ENCODE results near the gene YLPM1.

Gene YLPM1

DNA sequence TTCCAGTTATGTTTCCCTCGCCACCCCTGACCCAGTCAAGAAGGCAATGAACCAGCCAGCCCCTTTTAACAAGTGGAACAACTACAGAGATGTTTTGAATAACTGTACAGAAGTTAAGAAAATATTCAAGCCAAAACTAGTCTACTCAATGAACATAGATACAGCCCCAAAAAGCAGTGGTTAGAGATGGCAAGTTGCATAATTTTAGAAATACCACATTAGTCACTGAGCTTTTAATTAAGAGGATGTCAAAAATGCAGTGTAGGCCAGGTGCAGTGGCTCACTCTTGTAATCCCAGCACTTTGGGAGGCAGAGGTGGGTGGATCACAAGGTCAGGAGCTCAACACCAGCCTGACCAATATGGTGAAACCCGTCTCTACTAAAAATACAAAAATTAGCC lies 85.7 kb downstream of the YLPM1 start:
- Histone ChIP-seq H3K27me3 (ENCODE audit: control insufficient read depth, insufficient read depth, low read length) (no peaks in the 10 kb centered on the region), H3K4me1 (ENCODE audit: control insufficient read depth, insufficient read depth, low read length) (peaks cover 31% of the 10 kb centered on the region), H3K4me2 (ENCODE audit: low read length) (no peak overlapping the region), H3K9ac (ENCODE audit: low read depth, low read length) (no peak overlapping the region), H3K4me3 (ENCODE audit: low read length) (no peak overlapping the region), H3K36me3 (ENCODE audit: insufficient read depth, low read length) (no peaks in the 10 kb centered on the region), H3K9me3 (replicated peaks; ENCODE audit: low read length) (no peaks in the 10 kb centered on the region)

GRCh38 chr14:74852922-74853530 lies 89.9 kb downstream of the YLPM1 start:
- no peak overlapping the region for H3K9ac ChIP-seq (ENCODE audit: low read depth, low read length)
- no peak overlapping the region for H3K4me3 ChIP-seq (ENCODE audit: low read length)

DNA sequence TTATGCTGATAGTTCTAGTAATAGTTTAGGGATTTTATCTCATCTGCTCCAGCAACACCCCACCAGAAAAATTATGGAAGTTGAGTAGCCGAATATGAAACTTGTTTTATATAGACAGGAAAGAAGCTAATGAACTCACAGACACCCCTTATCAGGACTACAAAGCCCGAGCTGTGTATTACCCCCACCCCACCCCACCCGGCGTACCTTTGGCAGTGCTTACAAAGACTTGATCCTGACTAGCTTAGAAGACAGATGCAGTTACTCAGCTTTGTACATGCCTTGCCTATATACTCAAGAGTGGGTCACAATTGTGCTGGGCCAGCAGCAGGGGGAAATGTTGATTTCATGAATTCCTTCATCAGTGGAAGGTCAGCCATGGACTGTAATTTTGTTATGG lies 90.5 kb downstream of the YLPM1 start:
- no peaks in the 10 kb centered on the region for H3K9me3 ChIP-seq (replicated peaks; ENCODE audit: low read length)
- no peak overlapping the region for H3K9ac ChIP-seq (ENCODE audit: low read depth, low read length)
- H3K27me3 ChIP-seq (ENCODE audit: control insufficient read depth, insufficient read depth, low read length) = no peaks in the 10 kb centered on the region
- peaks cover 12% of the 10 kb centered on the region for H3K4me1 ChIP-seq (ENCODE audit: control insufficient read depth, insufficient read depth, low read length)
- H3K36me3 ChIP-seq (ENCODE audit: insufficient read depth, low read length) = no peaks in the 10 kb centered on the region
- H3K4me3 ChIP-seq (ENCODE audit: low read length) = no peak overlapping the region
- no peak overlapping the region for H3K4me2 ChIP-seq (ENCODE audit: low read length)

More at GRCh38 chr14:74852922-74853530, 89.9 kb downstream of the YLPM1 start:
- Histone ChIP-seq H3K27me3 (ENCODE audit: control insufficient read depth, insufficient read depth, low read length) (no peaks in the 10 kb centered on the region), H3K4me1 (ENCODE audit: control insufficient read depth, insufficient read depth, low read length) (peaks cover 12% of the 10 kb centered on the region), H3K9me3 (replicated peaks; ENCODE audit: low read length) (no peaks in the 10 kb centered on the region), H3K4me2 (ENCODE audit: low read length) (peak overlapping the region; percentile 4), H3K36me3 (ENCODE audit: insufficient read depth, low read length) (no peaks in the 10 kb centered on the region)

GRCh38 chr14:74855021-74855420 lies 91.9 kb downstream of the YLPM1 start:
- no peak overlapping the region for H3K4me2 ChIP-seq (ENCODE audit: low read length)

DNA sequence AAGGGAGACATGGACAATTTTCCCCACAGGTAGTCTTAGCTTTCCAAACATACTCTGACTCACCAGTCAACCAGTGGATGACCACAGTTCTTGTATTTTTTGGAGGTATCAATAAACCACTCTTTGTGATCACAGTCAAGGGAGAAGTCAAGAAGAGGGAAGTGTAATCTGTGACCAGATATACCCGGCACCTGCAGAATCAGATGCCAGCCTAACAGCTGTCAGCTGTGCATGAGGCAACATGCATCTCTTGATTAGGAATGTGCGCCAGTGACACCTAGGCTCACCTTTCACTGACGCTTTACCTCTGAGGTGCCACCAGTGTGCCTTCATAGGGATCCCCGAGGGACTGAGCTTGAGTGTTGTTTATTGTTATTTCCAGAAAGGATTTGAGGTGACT lies 92.8 kb downstream of the YLPM1 start:
- Histone ChIP-seq H3K36me3 (ENCODE audit: insufficient read depth, low read length) (no peaks in the 10 kb centered on the region), H3K9ac (ENCODE audit: low read depth, low read length) (no peak overlapping the region), H3K4me2 (ENCODE audit: low read length) (no peak overlapping the region), H3K27me3 (ENCODE audit: control insufficient read depth, insufficient read depth, low read length) (no peaks in the 10 kb centered on the region), H3K4me3 (ENCODE audit: low read length) (no peak overlapping the region), H3K4me1 (ENCODE audit: control insufficient read depth, insufficient read depth, low read length) (peaks cover 12% of the 10 kb centered on the region), H3K9me3 (replicated peaks; ENCODE audit: low read length) (no peaks in the 10 kb centered on the region)

More at GRCh38 chr14:74855021-74855420, 91.9 kb downstream of the YLPM1 start:
- no peak overlapping the region for H3K4me3 ChIP-seq (ENCODE audit: low read length)
- no peak overlapping the region for H3K9ac ChIP-seq (ENCODE audit: low read depth, low read length)
- H3K27me3 ChIP-seq (ENCODE audit: control insufficient read depth, insufficient read depth, low read length) = no peaks in the 10 kb centered on the region
- H3K9me3 ChIP-seq (replicated peaks; ENCODE audit: low read length) = no peaks in the 10 kb centered on the region
- peaks cover 12% of the 10 kb centered on the region for H3K4me1 ChIP-seq (ENCODE audit: control insufficient read depth, insufficient read depth, low read length)
- no peaks in the 10 kb centered on the region for H3K36me3 ChIP-seq (ENCODE audit: insufficient read depth, low read length)

- H3K4me2 ChIP-seq (ENCODE audit: low read length) = no peak overlapping the region
- H3K4me1 ChIP-seq (ENCODE audit: control insufficient read depth, insufficient read depth, low read length) = peaks cover 12% of the 10 kb centered on the region
- H3K9me3 ChIP-seq (replicated peaks; ENCODE audit: low read length) = no peaks in the 10 kb centered on the region
- no peak overlapping the region for H3K4me3 ChIP-seq (ENCODE audit: low read length)
- no peaks in the 10 kb centered on the region for H3K36me3 ChIP-seq (ENCODE audit: insufficient read depth, low read length)
- no peak overlapping the region for H3K9ac ChIP-seq (ENCODE audit: low read depth, low read length)
- H3K27me3 ChIP-seq (ENCODE audit: control insufficient read depth, insufficient read depth, low read length) = no peaks in the 10 kb centered on the region
Measured at GRCh38 chr14:74856366-74856765, 93.2 kb downstream of the YLPM1 start.

DNA sequence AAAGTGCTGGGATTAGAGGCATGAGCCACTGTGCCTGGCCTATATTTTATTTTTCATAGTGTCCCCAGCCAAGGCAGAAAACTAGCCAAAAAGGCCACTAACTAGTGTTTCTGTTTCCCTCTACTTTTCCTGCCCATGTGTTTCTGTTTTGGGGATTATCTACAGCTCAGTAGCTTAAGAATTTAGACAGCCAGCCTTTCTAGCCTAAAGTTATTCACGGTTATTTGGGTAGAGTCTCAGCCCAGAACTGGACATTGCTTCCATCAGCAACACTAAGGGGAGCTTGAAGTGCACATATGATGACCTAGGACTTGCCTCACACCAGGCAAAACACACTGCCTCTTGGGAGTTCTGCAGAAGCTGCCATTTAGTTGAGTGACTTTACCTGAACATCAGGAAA lies 94.9 kb downstream of the YLPM1 start:
- Histone ChIP-seq H3K9me3 (replicated peaks; ENCODE audit: low read length) (no peaks in the 10 kb centered on the region), H3K9ac (ENCODE audit: low read depth, low read length) (no peak overlapping the region), H3K36me3 (ENCODE audit: insufficient read depth, low read length) (no peaks in the 10 kb centered on the region), H3K4me2 (ENCODE audit: low read length) (no peak overlapping the region), H3K4me1 (ENCODE audit: control insufficient read depth, insufficient read depth, low read length) (peaks cover 4% of the 10 kb centered on the region), H3K27me3 (ENCODE audit: control insufficient read depth, insufficient read depth, low read length) (no peaks in the 10 kb centered on the region), H3K4me3 (ENCODE audit: low read length) (no peak overlapping the region)

GRCh38 chr14:74859757-74860552 lies 96.8 kb downstream of the YLPM1 start:
- Histone ChIP-seq H3K36me3 (ENCODE audit: insufficient read depth, low read length) (no peaks in the 10 kb centered on the region), H3K4me2 (ENCODE audit: low read length) (no peak overlapping the region), H3K27me3 (ENCODE audit: control insufficient read depth, insufficient read depth, low read length) (peaks cover 2% of the 10 kb centered on the region), H3K9me3 (replicated peaks; ENCODE audit: low read length) (no peaks in the 10 kb centered on the region), H3K4me1 (ENCODE audit: control insufficient read depth, insufficient read depth, low read length) (no peaks in the 10 kb centered on the region), H3K9ac (ENCODE audit: low read depth, low read length) (no peak overlapping the region), H3K4me3 (ENCODE audit: low read length) (no peak overlapping the region)

- no peaks in the 10 kb centered on the region for H3K9me3 ChIP-seq (replicated peaks; ENCODE audit: low read length)
- no peak overlapping the region for H3K9ac ChIP-seq (ENCODE audit: low read depth, low read length)
- H3K4me1 ChIP-seq (ENCODE audit: control insufficient read depth, insufficient read depth, low read length) = no peaks in the 10 kb centered on the region
- no peak overlapping the region for H3K4me2 ChIP-seq (ENCODE audit: low read length)
- H3K4me3 ChIP-seq (ENCODE audit: low read length) = no peak overlapping the region
- H3K36me3 ChIP-seq (ENCODE audit: insufficient read depth, low read length) = no peaks in the 10 kb centered on the region
- peaks cover 2% of the 10 kb centered on the region for H3K27me3 ChIP-seq (ENCODE audit: control insufficient read depth, insufficient read depth, low read length)
Measured at GRCh38 chr14:74860899-74861733, 98.0 kb downstream of the YLPM1 start.

GRCh38 chr14:74861734-74862090 lies 98.6 kb downstream of the YLPM1 start:
- H3K4me3 ChIP-seq (ENCODE audit: low read length) = no peak overlapping the region
- H3K27me3 ChIP-seq (ENCODE audit: control insufficient read depth, insufficient read depth, low read length) = peaks cover 8% of the 10 kb centered on the region
- no peaks in the 10 kb centered on the region for H3K4me1 ChIP-seq (ENCODE audit: control insufficient read depth, insufficient read depth, low read length)
- no peak overlapping the region for H3K4me2 ChIP-seq (ENCODE audit: low read length)
- H3K36me3 ChIP-seq (ENCODE audit: insufficient read depth, low read length) = no peaks in the 10 kb centered on the region
- no peak overlapping the region for H3K9ac ChIP-seq (ENCODE audit: low read depth, low read length)
- no peaks in the 10 kb centered on the region for H3K9me3 ChIP-seq (replicated peaks; ENCODE audit: low read length)

DNA sequence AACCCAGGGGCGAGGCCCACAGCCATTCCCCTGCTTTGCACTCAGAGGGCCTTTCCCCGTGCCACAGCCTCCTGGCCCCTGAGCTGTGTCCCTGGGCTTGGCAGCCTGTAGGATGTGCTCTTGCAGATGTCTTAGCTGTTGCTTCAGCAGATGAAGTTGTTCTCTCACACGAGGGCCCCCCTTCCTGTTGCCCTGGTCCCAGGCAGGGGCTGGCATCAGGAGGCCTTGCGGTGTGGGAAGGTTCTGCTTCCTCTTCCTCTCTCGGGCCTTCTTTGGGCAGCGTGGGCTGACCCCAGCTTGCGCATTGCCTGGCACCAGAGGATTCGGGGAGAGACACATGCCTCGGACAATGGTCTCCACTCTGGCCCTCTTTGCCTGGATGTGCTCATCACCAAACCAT lies 100.2 kb downstream of the YLPM1 start:
- Histone ChIP-seq H3K9me3 (replicated peaks; ENCODE audit: low read length) (no peaks in the 10 kb centered on the region), H3K36me3 (ENCODE audit: insufficient read depth, low read length) (no peaks in the 10 kb centered on the region), H3K4me1 (ENCODE audit: control insufficient read depth, insufficient read depth, low read length) (peaks cover 4% of the 10 kb centered on the region), H3K27me3 (ENCODE audit: control insufficient read depth, insufficient read depth, low read length) (peaks cover 19% of the 10 kb centered on the region), H3K9ac (ENCODE audit: low read depth, low read length) (no peak overlapping the region), H3K4me2 (ENCODE audit: low read length) (no peak overlapping the region), H3K4me3 (ENCODE audit: low read length) (no peak overlapping the region)
